ENCODE measurements around the gene BCAS4. TPM values are rescaled to one million over a fixed set of nuclear protein-coding genes. Genes with fewer than 3 reads are reported as not detected.

Gene BCAS4
- total RNA-seq, 1 donor from 2014 or later, result 9.3 TPM

- no peak for TF ChIP-seq CTCF (conservative IDR thresholded peaks at IDR 0.05)
- Mint-ChIP-seq H3K4me1 (ENCODE audit: unreplicated experiment) (peaks cover 32% of the 10 kb centered on the region), H3K4me3 (no peak overlapping the region), H3K9me3 (peaks cover 4% of the 10 kb centered on the region), H3K27ac (no peak overlapping the region), H3K27me3 (no peaks in the 10 kb centered on the region), H3K36me3 (peaks cover 3% of the 10 kb centered on the region)
- no peak for DNase-seq (ENCODE audit: extremely low spot score, unreplicated experiment)
Observed at GRCh38 chr20:50815162-50815989, 20.5 kb downstream of the BCAS4 start.

DNA sequence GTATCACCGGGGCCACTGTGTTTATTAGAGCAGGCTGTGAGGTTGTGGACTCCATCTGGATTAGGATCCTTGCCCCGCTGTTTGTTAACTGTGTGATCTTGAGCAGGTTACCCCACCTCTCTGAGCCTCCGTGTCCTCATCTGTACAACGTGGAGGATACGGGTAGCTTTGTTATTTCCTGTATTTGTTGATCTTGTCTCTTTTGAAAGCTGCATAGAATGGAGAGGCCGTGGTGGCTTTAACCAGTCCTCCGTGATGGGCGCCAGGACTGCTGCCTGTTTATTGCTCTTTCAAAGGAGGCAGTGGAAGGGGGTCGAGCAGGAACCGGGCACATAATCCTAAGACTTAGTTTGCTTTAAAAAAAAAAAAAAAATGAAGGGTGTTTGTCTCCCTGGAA is 22.9 kb downstream of the BCAS4 start:
- peak overlapping the region; percentile 91 for H3K27ac Mint-ChIP-seq

DNA sequence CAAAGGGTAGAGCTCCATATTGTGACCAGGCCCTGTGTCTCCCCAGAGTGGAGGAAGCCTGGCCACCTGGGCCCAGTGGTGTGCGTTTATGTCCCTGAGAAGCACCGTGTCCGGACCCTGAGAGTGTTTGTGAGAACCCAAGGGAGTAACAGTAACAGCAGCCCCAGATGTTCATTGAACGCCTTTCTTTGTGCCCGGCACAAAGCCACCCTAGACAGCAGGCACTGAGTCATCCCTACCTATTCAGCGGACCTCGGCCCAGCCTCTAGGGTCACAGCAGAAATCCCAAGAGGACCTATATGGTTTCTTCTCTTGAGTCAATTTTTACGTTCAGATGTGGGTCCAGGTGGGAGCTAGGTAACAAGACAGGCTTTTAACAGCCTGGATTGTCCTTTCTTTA is 24.5 kb downstream of the BCAS4 start:
- TF ChIP-seq CTCF (conservative IDR thresholded peaks at IDR 0.05), result no peak
- Mint-ChIP-seq H3K4me3 (no peak overlapping the region), H3K27ac (no peak overlapping the region), H3K4me1 (ENCODE audit: unreplicated experiment) (peaks cover 24% of the 10 kb centered on the region), H3K27me3 (no peaks in the 10 kb centered on the region), H3K36me3 (peaks cover 3% of the 10 kb centered on the region), H3K9me3 (peaks cover 4% of the 10 kb centered on the region)
- DNase-seq (ENCODE audit: extremely low spot score, unreplicated experiment), result no peak

More for the DNA sequence above, 22.9 kb downstream of the BCAS4 start:
- no peak overlapping the region for H3K4me3 Mint-ChIP-seq
- peaks cover 4% of the 10 kb centered on the region for H3K9me3 Mint-ChIP-seq
- no peak for TF ChIP-seq CTCF (conservative IDR thresholded peaks at IDR 0.05)
- peaks cover 3% of the 10 kb centered on the region for H3K36me3 Mint-ChIP-seq
- peaks cover 36% of the 10 kb centered on the region for H3K4me1 Mint-ChIP-seq (ENCODE audit: unreplicated experiment)
- DNase-seq (ENCODE audit: extremely low spot score, unreplicated experiment), result no peak
- no peaks in the 10 kb centered on the region for H3K27me3 Mint-ChIP-seq

- H3K27ac Mint-ChIP-seq, result peak overlapping the region; percentile 50
- no peak for DNase-seq (ENCODE audit: extremely low spot score, unreplicated experiment)
- peaks cover 20% of the 10 kb centered on the region for H3K4me1 Mint-ChIP-seq (ENCODE audit: unreplicated experiment)
- H3K36me3 Mint-ChIP-seq, result peaks cover 3% of the 10 kb centered on the region
- H3K9me3 Mint-ChIP-seq, result peaks cover 4% of the 10 kb centered on the region
- H3K4me3 Mint-ChIP-seq, result no peak overlapping the region
- TF ChIP-seq CTCF (conservative IDR thresholded peaks at IDR 0.05), result no peak
- no peaks in the 10 kb centered on the region for H3K27me3 Mint-ChIP-seq
Observed at GRCh38 chr20:50820515-50821256, 25.8 kb downstream of the BCAS4 start.

DNA sequence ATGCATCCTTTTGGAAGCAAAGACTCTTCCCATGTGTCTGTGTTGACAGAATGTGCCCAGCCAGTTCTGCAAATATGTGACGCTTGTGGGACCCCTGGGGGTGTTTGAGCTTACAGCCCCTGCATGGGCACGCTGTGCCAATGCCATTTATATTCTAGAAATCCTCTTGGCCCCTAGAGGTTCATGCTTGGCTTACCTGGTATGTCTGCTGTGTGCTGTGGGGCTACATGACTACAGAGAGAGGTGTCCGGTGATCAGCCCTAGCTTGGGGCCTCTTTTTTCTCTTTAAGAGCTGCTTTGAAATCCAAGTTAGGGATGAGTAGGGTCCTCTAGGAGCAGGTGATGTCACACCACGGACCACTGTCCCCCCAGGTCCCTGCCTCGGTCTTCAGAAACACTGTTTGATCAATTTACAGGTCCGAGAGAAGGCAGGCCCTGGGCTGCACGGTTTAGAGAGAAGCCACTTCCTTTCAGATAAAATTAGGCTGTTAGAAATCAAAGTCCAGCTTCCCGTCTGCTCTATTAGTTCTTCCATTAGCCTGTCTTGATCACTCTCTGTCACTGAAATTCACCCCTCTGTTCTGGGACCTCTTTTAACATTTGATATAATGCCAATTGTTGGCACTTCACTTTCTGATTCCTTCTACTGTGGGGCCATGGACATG is 26.5 kb downstream of the BCAS4 start:
- H3K4me1 Mint-ChIP-seq (ENCODE audit: unreplicated experiment), result peaks cover 22% of the 10 kb centered on the region
- no peaks in the 10 kb centered on the region for H3K27me3 Mint-ChIP-seq
- H3K4me3 Mint-ChIP-seq, result no peak overlapping the region
- no peak overlapping the region for H3K27ac Mint-ChIP-seq
- H3K36me3 Mint-ChIP-seq, result peaks cover 3% of the 10 kb centered on the region
- no peak for DNase-seq (ENCODE audit: extremely low spot score, unreplicated experiment)
- H3K9me3 Mint-ChIP-seq, result peaks cover 4% of the 10 kb centered on the region
- no peak for TF ChIP-seq CTCF (conservative IDR thresholded peaks at IDR 0.05)

Data from type B pancreatic cell (in vitro differentiated cells).